A549 (cell line): ENCODE measurements around the gene ARHGAP12. TPM values are rescaled to one million over a fixed set of nuclear protein-coding genes. Genes with fewer than 3 reads are reported as not detected.

ENCODE experiments used
- ATAC-seq, 2 experiments: fragments of 200-7000 bp in 1 of 2; fragments of >200 bp in 1 of 2; cut with Nextera tagmentation in 1 of 2; cut with Tn5 transposase in 1 of 2; 3 replicates each; pipeline versions ENCODE4 v1.8.0 to v1.9.1; 2018 to 2020; ENCODE audit warnings: mild to moderate bottlenecking in 1 of 2, moderate library complexity in 1 of 2
- CTCF ChIA-PET: fragments of 300-600 bp; sonication (Branson Sonifier 250); formaldehyde crosslinking; extraction: SDS; loops from one replicate; lab custom pipeline; 2021; ENCODE audit warnings: antibody characterized with exemption, inconsistent platforms; lab: Yijun Ruan, JAX
- POLR2A ChIA-PET: fragments of 350-600 bp; formaldehyde crosslinking; extraction: SDS; loops from one replicate; lab custom pipeline; 2021; ENCODE audit warnings: antibody characterized with exemption, inconsistent platforms; lab: Yijun Ruan, JAX
- DNase-seq, 2 experiments: peaks; one replicate each; pipeline versions ENCODE4 v3.0.0 to v3.0.0-alpha.2; 2011 to 2016; ENCODE audit warnings: low read depth in 1 of 2, low spot score in 1 of 2
- FAIRE-seq: peaks from 2 replicates; lab custom pipeline; 2011; peaks lifted over from hg19 to GRCh38; lab: Jason Lieb, UNC
- H3K27ac ChIP-seq, 2 experiments: fragments of >200 bp; sonication (Bioruptor Twin); formaldehyde crosslinking; 3 replicates each; pipeline ENCODE4 v1.5.1; 2016 to 2017
- H3K4me1 ChIP-seq: fragments of >200 bp; sonication (Bioruptor Twin); formaldehyde crosslinking; 3 replicates; pipeline ENCODE4 v1.6.1; 2016
- H3K4me2 ChIP-seq: fragments of >200 bp; sonication (Bioruptor Twin); formaldehyde crosslinking; 3 replicates; pipeline ENCODE4 v1.6.1; 2016
- H3K4me3 ChIP-seq: fragments of >200 bp; sonication (Bioruptor Twin); formaldehyde crosslinking; 3 replicates; pipeline ENCODE4 v1.5.1; 2016
- H3K9me3 ChIP-seq: fragments of >200 bp; sonication (Bioruptor Twin); formaldehyde crosslinking; 3 replicates; pipeline ENCODE4 v1.6.1; 2016
- BHLHE40 ChIP-seq: IDR thresholded peaks from 2 replicates; pipeline ENCODE4 v1.6.1; 2012; ENCODE audit warnings: low read depth, low read length, inconsistent platforms
- CHD4 ChIP-seq: fragments of 200-600 bp; sonication (generic); IDR thresholded peaks from 2 replicates; pipeline ENCODE4 v1.6.1; 2016; ENCODE audit warnings: antibody characterized with exemption, mild to moderate bottlenecking, borderline replicate concordance
- EP300 ChIP-seq, 2 experiments: fragments of >200 bp; sonication (Bioruptor Twin); formaldehyde crosslinking; IDR thresholded peaks; 2 replicates in 1 of 2; 3 replicates in 1 of 2; pipeline ENCODE4 v1.6.1; 2016 to 2017
- FOSL2 ChIP-seq, 2 experiments: fragments of 450-650 bp in 1 of 2; fragments of >200 bp in 1 of 2; sonication (Bioruptor Twin) in 1 of 2; formaldehyde crosslinking; IDR thresholded peaks; 2 replicates each; pipeline versions ENCODE4 v1.5.0 to v1.6.1; 2016 to 2020; ENCODE audit warnings: mild to moderate bottlenecking in 1 of 2, moderate library complexity in 1 of 2
- GATA3 ChIP-seq: IDR thresholded peaks from 2 replicates; pipeline ENCODE4 v1.6.1; 2012; ENCODE audit warnings: borderline replicate concordance
- HEYL ChIP-seq: fragments of 250-450 bp; sonication (Bioruptor Pico); IDR thresholded peaks from 2 replicates; pipeline ENCODE4 v1.8.0; 2021; ENCODE audit warnings: mild to moderate bottlenecking, moderate library complexity
- HOXB13 ChIP-seq: fragments of 250-450 bp; sonication (Bioruptor Pico); IDR thresholded peaks from 2 replicates; pipeline ENCODE4 v1.5.0; 2020; ENCODE audit warnings: low read depth, mild to moderate bottlenecking, moderate library complexity
- JUN ChIP-seq, 2 experiments: fragments of >200 bp; sonication (Bioruptor Twin); formaldehyde crosslinking; IDR thresholded peaks; 2 replicates in 1 of 2; 3 replicates in 1 of 2; pipeline ENCODE4 v1.6.1; 2016 to 2017
- JUNB ChIP-seq: fragments of >200 bp; sonication (Bioruptor Twin); formaldehyde crosslinking; IDR thresholded peaks from 2 replicates; pipeline ENCODE4 v1.6.1; 2016
- KDM5A ChIP-seq: fragments of 200-600 bp; sonication (generic); IDR thresholded peaks from 2 replicates; pipeline ENCODE4 v1.6.1; 2016; ENCODE audit warnings: antibody characterized with exemption, mild to moderate bottlenecking
- PHF8 ChIP-seq: fragments of 200-600 bp; sonication (generic); IDR thresholded peaks from 2 replicates; pipeline ENCODE4 v1.6.1; 2016; ENCODE audit warnings: low read depth, mild to moderate bottlenecking, antibody characterized with exemption, moderate library complexity, borderline replicate concordance
- POLR2A ChIP-seq: IDR thresholded peaks from 2 replicates; pipeline ENCODE4 v1.6.1; 2012; ENCODE audit warnings: mild to moderate bottlenecking, low read length
- POLR2AphosphoS2 ChIP-seq: conservative IDR thresholded peaks from 2 replicates; pipeline ENCODE4 v1.6.1; 2012; ENCODE audit warnings: low read length, improper control_type of control experiment, inconsistent platforms
- RNF2 ChIP-seq: fragments of 200-600 bp; sonication (generic); IDR thresholded peaks from 2 replicates; pipeline ENCODE4 v1.6.1; 2016; ENCODE audit warnings: low read depth, mild to moderate bottlenecking, antibody characterized with exemption, moderate library complexity, borderline replicate concordance
- SMC3 ChIP-seq: fragments of >200 bp; sonication (Bioruptor Twin); formaldehyde crosslinking; IDR thresholded peaks from 3 replicates; pipeline ENCODE4 v1.6.1; 2018; ENCODE audit warnings: inconsistent platforms
- TFCP2L1 ChIP-seq: fragments of 250-450 bp; sonication (Bioruptor Pico); IDR thresholded peaks from 2 replicates; pipeline ENCODE4 v1.5.0; 2021; ENCODE audit warnings: mild to moderate bottlenecking
- ZFP36 ChIP-seq: fragments of 450-650 bp; IDR thresholded peaks from 2 replicates; pipeline ENCODE4 v1.6.1; 2014; ENCODE audit warnings: borderline replicate concordance; ENCODE audit not compliant: partially characterized antibody
- ZSCAN20 ChIP-seq: fragments of 250-450 bp; sonication (Bioruptor Pico); IDR thresholded peaks from 2 replicates; pipeline ENCODE4 v1.8.0; 2022; ENCODE audit warnings: mild to moderate bottlenecking, moderate library complexity
- WGBS: methylation state at CpG from one replicate; pipeline ENCODE4 v1.1.6; 2017; ENCODE audit errors: missing lambda C conversion rate; 5-methylcytosine and 5-hydroxymethylcytosine counted together
- polyA plus RNA-seq, 4 experiments: library from polyadenylated mRNA; depleted of rRNA in 3 of 4; stranded (reverse); fragments of >200 nt; fragmentation: RNase III in 1 of 4; extraction: RNeasy Plus Mini Kit Qiagen cat#74134 plus additional on column Dnase treatment in 1 of 4; gene quantifications; 2 replicates in 3 of 4; 3 replicates in 1 of 4; pipeline ENCODE4 v1.2.3, GENCODE V29; 2011 to 2017
- TF ChIP-seq, protein P1 (sequence below): IDR thresholded peaks from 2 replicates; pipeline ENCODE4 v1.6.1; 2012
- TF ChIP-seq, protein P2 (sequence below): IDR thresholded peaks from 2 replicates; pipeline ENCODE4 v1.6.1; 2012; ENCODE audit warnings: low read depth, borderline replicate concordance
- TF ChIP-seq, protein P3 (sequence below): fragments of 250-450 bp; sonication (Bioruptor Pico); IDR thresholded peaks from 2 replicates; pipeline ENCODE4 v1.5.0; 2021; ENCODE audit warnings: mild to moderate bottlenecking, moderate library complexity, borderline replicate concordance
- TF ChIP-seq, protein P4 (sequence below): IDR thresholded peaks from 2 replicates; pipeline ENCODE4 v1.6.1; 2012

ARHGAP12 gene
- polyA plus RNA-seq, 2 of the 4 experiments (the other 2 are of a cell fraction) = 22.1 to 49.3 TPM

DNA sequence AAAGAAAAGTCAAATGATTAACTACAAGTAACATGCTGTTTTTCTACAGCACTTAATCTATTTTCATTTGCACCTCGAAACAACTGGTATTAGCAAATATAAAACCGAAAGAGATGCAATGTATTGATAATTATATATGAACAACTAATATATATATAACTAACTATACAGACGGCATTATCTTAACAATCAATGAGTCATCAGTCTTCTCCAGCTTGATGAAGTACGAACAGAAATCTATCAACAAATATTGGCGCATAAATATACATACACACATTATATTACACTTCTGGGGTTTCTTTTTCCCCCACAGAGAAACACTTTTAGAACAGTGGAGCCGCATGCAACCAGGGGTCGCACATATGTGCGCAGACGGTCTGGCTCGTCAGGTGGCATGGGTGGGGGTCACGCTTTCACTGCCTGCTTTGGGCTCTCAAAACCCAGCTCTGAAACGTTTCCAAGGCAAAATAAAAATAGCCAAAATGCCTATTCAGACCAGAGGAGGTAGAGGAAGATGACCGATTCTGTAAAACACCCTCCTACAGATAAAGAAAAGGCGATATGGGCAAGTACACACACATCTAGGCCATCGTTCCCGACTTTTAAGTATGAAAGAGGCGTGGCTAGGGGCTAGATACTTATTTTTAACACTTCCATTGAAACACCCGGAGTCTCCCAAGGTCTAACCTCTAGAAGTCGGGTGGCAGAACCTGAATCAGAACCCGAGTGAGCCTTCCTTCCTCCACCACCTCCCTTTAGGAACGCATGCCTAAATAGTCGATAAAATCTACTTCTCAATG is 1.7 kb downstream of the ARHGAP12 start:
- 2% methylated on average over 22 of the region's 22 CpGs for WGBS
- ChIA-PET CTCF (interaction anchor here (0.6 to 4.4 kb wide), 11 partner anchors 10 to 88 kb away, joined by 3 to 33 read pairs (median 3); no protein-coding TSS in a partner anchor), POLR2A (interaction anchor here (0.7 to 3.8 kb wide), 5 partner anchors 30 to 64 kb away, joined by 3 to 30 read pairs (median 3); no protein-coding TSS in a partner anchor)
- H3K27ac ChIP-seq = peak overlapping the region; percentile 97 to 99
- peak in 1 of 2 experiments; percentile 7; a peak in 1 of 6 replicates for ATAC-seq
- peaks cover 45% of the 10 kb centered on the region for H3K4me1 ChIP-seq
- H3K4me2 ChIP-seq = peak overlapping the region; percentile 90
- peak overlapping the region; percentile 91 for H3K4me3 ChIP-seq
- FAIRE-seq = no peak
- H3K9me3 ChIP-seq = 0 out of 3 replicates have a peak, but pooled peaks cover 2% of the 10 kb centered on the region
- TF ChIP-seq SMC3 (no peak), FOSL2 (IDR thresholded peaks at IDR 0.05) (no peak), FOSL2 (CRISPR knock-in tag; IDR thresholded peaks at IDR 0.05) (peak; percentile 83)
- TF ChIP-seq, protein P1, sequence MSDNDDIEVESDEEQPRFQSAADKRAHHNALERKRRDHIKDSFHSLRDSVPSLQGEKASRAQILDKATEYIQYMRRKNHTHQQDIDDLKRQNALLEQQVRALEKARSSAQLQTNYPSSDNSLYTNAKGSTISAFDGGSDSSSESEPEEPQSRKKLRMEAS = 0 out of 2 replicates have a peak, but pooled peaks have one; percentile 0
- TF ChIP-seq, protein P2, sequence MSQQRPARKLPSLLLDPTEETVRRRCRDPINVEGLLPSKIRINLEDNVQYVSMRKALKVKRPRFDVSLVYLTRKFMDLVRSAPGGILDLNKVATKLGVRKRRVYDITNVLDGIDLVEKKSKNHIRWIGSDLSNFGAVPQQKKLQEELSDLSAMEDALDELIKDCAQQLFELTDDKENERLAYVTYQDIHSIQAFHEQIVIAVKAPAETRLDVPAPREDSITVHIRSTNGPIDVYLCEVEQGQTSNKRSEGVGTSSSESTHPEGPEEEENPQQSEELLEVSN = no peak
- TF ChIP-seq, all 56 proteins: peak for 2
- DNase-seq = peak in 1 of 2 experiments; percentile 38

DNA sequence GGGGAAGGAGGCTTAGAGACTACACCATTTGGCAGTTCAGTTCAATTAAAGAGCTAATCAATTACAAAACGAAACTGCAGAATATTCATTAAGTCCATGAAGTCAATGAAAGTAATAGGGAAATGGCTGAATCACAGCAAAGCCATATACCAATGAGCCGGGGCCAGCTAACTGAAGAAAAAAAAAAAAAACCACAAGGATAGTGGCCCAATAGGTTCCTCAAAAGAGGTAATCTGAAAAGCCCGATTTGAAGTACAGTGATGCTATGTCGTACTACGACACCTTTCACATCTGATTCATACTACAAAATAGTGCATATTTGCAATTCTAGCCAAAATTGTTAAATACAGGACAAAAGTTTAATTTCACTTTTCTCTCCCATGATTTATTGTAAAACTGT is 2.5 kb downstream of the ARHGAP12 start:
- 19% methylated on average over 5 of the region's 5 CpGs for WGBS
- ATAC-seq (no peak), FAIRE-seq (no peak), DNase-seq (no peak)
- ChIA-PET CTCF (interaction anchor here (0.6 to 0.8 kb wide), 4 partner anchors 12 to 320 kb away, joined by 3 to 4 read pairs (median 3); no protein-coding TSS in a partner anchor), POLR2A (interaction anchor here (1.8 kb wide), 1 partner anchor 64 kb away, joined by 4 read pairs; no protein-coding TSS in a partner anchor)
- peak overlapping the region; percentile 90 for H3K4me2 ChIP-seq
- peak overlapping the region in 1 of 2 experiments; percentile 60; a peak in 5 of 6 replicates for H3K27ac ChIP-seq
- no peak for TF ChIP-seq JUNB
- TF ChIP-seq ZFP36 = no peak
- no peak for TF ChIP-seq BHLHE40
- TF ChIP-seq, protein P1 = no peak
- TF ChIP-seq CHD4 = no peak
- no peak for TF ChIP-seq TFCP2L1 (CRISPR knock-in tag)
- TF ChIP-seq, protein P3, sequence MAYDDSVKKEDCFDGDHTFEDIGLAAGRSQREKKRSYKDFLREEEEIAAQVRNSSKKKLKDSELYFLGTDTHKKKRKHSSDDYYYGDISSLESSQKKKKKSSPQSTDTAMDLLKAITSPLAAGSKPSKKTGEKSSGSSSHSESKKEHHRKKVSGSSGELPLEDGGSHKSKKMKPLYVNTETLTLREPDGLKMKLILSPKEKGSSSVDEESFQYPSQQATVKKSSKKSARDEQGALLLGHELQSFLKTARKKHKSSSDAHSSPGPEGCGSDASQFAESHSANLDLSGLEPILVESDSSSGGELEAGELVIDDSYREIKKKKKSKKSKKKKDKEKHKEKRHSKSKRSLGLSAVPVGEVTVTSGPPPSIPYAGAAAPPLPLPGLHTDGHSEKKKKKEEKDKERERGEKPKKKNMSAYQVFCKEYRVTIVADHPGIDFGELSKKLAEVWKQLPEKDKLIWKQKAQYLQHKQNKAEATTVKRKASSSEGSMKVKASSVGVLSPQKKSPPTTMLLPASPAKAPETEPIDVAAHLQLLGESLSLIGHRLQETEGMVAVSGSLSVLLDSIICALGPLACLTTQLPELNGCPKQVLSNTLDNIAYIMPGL (CRISPR knock-in tag) = no peak
- no peak for TF ChIP-seq KDM5A
- no peak for TF ChIP-seq JUN (IDR thresholded peaks at IDR 0.05)
- TF ChIP-seq POLR2AphosphoS2 = no peak
- TF ChIP-seq, protein P4, sequence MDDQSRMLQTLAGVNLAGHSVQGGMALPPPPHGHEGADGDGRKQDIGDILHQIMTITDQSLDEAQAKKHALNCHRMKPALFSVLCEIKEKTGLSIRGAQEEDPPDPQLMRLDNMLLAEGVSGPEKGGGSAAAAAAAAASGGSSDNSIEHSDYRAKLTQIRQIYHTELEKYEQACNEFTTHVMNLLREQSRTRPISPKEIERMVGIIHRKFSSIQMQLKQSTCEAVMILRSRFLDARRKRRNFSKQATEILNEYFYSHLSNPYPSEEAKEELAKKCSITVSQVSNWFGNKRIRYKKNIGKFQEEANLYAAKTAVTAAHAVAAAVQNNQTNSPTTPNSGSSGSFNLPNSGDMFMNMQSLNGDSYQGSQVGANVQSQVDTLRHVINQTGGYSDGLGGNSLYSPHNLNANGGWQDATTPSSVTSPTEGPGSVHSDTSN = no peak
- TF ChIP-seq GATA3 = no peak
- no peak for TF ChIP-seq PHF8
- TF ChIP-seq HEYL (CRISPR knock-in tag) = no peak
- TF ChIP-seq ZSCAN20 (CRISPR knock-in tag) = no peak
- TF ChIP-seq POLR2A = no peak
- TF ChIP-seq SMC3 = no peak
- TF ChIP-seq HOXB13 (CRISPR knock-in tag) = no peak
- no peak for TF ChIP-seq EP300 (IDR thresholded peaks at IDR 0.05)
- TF ChIP-seq RNF2 = no peak
- peak overlapping the region; percentile 91 for H3K4me3 ChIP-seq
- 0 out of 3 replicates have a peak, but pooled peaks cover 2% of the 10 kb centered on the region for H3K9me3 ChIP-seq
- H3K4me1 ChIP-seq = peaks cover 45% of the 10 kb centered on the region
